SK-N-SH treated with all-trans-retinoic acid at 6 μM for 48 hours (cell line): ENCODE results near the gene APOO.

Experiments
- ATAC-seq: fragments of 200-7000 bp; cut with Tn5 transposase; 3 replicates; pipeline ENCODE4 v1.9.1; 2020; ENCODE audit warnings: mild to moderate bottlenecking, moderate library complexity
- CSDC2 ChIP-seq: fragments of 250-450 bp; sonication (Bioruptor Pico); IDR thresholded peaks from 2 replicates; pipeline ENCODE4 v1.5.0; 2020; ENCODE audit warnings: mild to moderate bottlenecking, moderate library complexity
- ESRRG ChIP-seq: fragments of 250-450 bp; sonication (Bioruptor Pico); IDR thresholded peaks from 2 replicates; pipeline ENCODE4 v1.6.1; 2021; ENCODE audit warnings: mild to moderate bottlenecking
- GLIS3 ChIP-seq: fragments of 250-450 bp; sonication (Bioruptor Pico); IDR thresholded peaks from 2 replicates; pipeline ENCODE4 v1.5.0; 2020; ENCODE audit warnings: mild to moderate bottlenecking, moderate library complexity
- ISL1 ChIP-seq: fragments of 250-450 bp; sonication (Bioruptor Pico); IDR thresholded peaks from 2 replicates; pipeline ENCODE4 v2.1.2; 2022; ENCODE audit warnings: mild to moderate bottlenecking, moderate library complexity
- OSR1 ChIP-seq: fragments of 250-450 bp; sonication (Bioruptor Pico); IDR thresholded peaks from 2 replicates; pipeline ENCODE4 v1.8.0; 2022; ENCODE audit warnings: moderate library complexity, mild to moderate bottlenecking, inconsistent platforms
- PPARA ChIP-seq: fragments of 250-450 bp; sonication (Bioruptor Pico); IDR thresholded peaks from 2 replicates; pipeline ENCODE4 v1.5.0; 2020; ENCODE audit warnings: mild to moderate bottlenecking, borderline replicate concordance
- SNAI2 ChIP-seq: fragments of 250-450 bp; sonication (Bioruptor Pico); IDR thresholded peaks from 2 replicates; pipeline ENCODE4 v1.5.0; 2020; ENCODE audit warnings: mild to moderate bottlenecking, moderate library complexity
- TCF4 ChIP-seq: fragments of 250-450 bp; sonication (Bioruptor Pico); IDR thresholded peaks from 2 replicates; pipeline ENCODE4 v1.8.0; 2021; ENCODE audit warnings: mild to moderate bottlenecking, moderate library complexity, borderline replicate concordance
- TOX ChIP-seq: fragments of 250-450 bp; sonication (Bioruptor Pico); IDR thresholded peaks from 2 replicates; pipeline ENCODE4 v1.8.0; 2021; ENCODE audit warnings: mild to moderate bottlenecking, moderate library complexity, borderline replicate concordance
- ZC3H10 ChIP-seq: fragments of 250-450 bp; sonication (Bioruptor Pico); IDR thresholded peaks from 2 replicates; pipeline ENCODE4 v1.5.1; 2021; ENCODE audit warnings: mild to moderate bottlenecking, moderate library complexity
- ZFP3 ChIP-seq: fragments of 250-450 bp; sonication (Bioruptor Pico); IDR thresholded peaks from 2 replicates; pipeline ENCODE4 v1.5.0; 2020; ENCODE audit warnings: mild to moderate bottlenecking, moderate library complexity
- ZFP30 ChIP-seq: fragments of 450-650 bp; formaldehyde crosslinking; IDR thresholded peaks from 2 replicates; pipeline ENCODE4 v1.5.0; 2022; ENCODE audit warnings: mild to moderate bottlenecking, moderate library complexity
- ZNF565 ChIP-seq: fragments of 450-650 bp; formaldehyde crosslinking; conservative IDR thresholded peaks from 2 replicates; pipeline ENCODE4 v1.5.0; 2020; ENCODE audit warnings: low read depth, mild to moderate bottlenecking, moderate library complexity
- ZNF70 ChIP-seq: fragments of 450-650 bp; formaldehyde crosslinking; IDR thresholded peaks from 2 replicates; pipeline ENCODE4 v1.5.0; 2020; ENCODE audit warnings: mild to moderate bottlenecking, moderate library complexity
- ZNF8 ChIP-seq: fragments of 450-650 bp; formaldehyde crosslinking; IDR thresholded peaks from 2 replicates; pipeline ENCODE4 v1.5.0; 2020; ENCODE audit warnings: mild to moderate bottlenecking, moderate library complexity
- TF ChIP-seq, protein P1 (sequence below): fragments of 250-450 bp; sonication (Bioruptor Pico); IDR thresholded peaks from 2 replicates; pipeline ENCODE4 v1.8.0; 2021; ENCODE audit warnings: low read depth, mild to moderate bottlenecking, moderate library complexity, borderline replicate concordance
- TF ChIP-seq, protein P2 (sequence below): fragments of 250-450 bp; sonication (Bioruptor Pico); IDR thresholded peaks from 2 replicates; pipeline ENCODE4 v1.5.0; 2020; ENCODE audit warnings: mild to moderate bottlenecking, moderate library complexity
- TF ChIP-seq, protein P3 (sequence below): fragments of 250-450 bp; sonication (Bioruptor Pico); IDR thresholded peaks from 2 replicates; pipeline ENCODE4 v1.5.1; 2021; ENCODE audit warnings: mild to moderate bottlenecking, moderate library complexity
- TF ChIP-seq, protein P4 (sequence below): fragments of 250-450 bp; sonication (Bioruptor Pico); IDR thresholded peaks from 2 replicates; pipeline ENCODE4 v1.8.0; 2020; ENCODE audit warnings: mild to moderate bottlenecking, moderate library complexity, borderline replicate concordance

Gene APOO

DNA sequence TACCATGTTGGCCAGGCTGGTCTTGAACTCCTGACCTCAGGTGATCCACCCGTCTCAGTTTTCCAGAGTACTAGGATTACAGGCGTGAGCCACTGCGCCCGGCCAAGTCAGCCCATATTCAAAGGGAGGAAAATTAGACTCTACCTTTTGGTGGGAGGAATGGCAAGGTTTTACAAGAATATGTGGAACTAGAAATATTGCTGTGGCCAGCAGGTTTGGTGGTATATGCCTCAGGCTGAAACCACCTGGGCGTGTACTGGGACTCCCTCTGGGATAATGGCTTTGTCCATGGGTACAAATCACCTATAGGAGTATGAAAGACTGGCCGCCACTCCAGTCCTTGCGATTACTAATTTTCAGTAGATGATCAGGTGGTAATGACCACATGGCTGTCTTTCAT is 92.4 kb downstream of the APOO start:
- TF ChIP-seq ISL1 (CRISPR knock-in tag) = no peak
- TF ChIP-seq ZFP30 (CRISPR knock-in tag) = no peak
- no peak for TF ChIP-seq ZNF565 (CRISPR knock-in tag)
- TF ChIP-seq GLIS3 (CRISPR knock-in tag) = no peak
- TF ChIP-seq, protein P1, sequence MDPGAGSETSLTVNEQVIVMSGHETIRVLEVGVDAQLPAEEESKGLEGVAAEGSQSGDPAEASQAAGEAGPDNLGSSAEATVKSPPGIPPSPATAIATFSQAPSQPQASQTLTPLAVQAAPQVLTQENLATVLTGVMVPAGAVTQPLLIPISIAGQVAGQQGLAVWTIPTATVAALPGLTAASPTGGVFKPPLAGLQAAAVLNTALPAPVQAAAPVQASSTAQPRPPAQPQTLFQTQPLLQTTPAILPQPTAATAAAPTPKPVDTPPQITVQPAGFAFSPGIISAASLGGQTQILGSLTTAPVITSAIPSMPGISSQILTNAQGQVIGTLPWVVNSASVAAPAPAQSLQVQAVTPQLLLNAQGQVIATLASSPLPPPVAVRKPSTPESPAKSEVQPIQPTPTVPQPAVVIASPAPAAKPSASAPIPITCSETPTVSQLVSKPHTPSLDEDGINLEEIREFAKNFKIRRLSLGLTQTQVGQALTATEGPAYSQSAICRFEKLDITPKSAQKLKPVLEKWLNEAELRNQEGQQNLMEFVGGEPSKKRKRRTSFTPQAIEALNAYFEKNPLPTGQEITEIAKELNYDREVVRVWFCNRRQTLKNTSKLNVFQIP (CRISPR knock-in tag) = no peak
- TF ChIP-seq TCF4 (CRISPR knock-in tag) = no peak
- TF ChIP-seq, protein P2, sequence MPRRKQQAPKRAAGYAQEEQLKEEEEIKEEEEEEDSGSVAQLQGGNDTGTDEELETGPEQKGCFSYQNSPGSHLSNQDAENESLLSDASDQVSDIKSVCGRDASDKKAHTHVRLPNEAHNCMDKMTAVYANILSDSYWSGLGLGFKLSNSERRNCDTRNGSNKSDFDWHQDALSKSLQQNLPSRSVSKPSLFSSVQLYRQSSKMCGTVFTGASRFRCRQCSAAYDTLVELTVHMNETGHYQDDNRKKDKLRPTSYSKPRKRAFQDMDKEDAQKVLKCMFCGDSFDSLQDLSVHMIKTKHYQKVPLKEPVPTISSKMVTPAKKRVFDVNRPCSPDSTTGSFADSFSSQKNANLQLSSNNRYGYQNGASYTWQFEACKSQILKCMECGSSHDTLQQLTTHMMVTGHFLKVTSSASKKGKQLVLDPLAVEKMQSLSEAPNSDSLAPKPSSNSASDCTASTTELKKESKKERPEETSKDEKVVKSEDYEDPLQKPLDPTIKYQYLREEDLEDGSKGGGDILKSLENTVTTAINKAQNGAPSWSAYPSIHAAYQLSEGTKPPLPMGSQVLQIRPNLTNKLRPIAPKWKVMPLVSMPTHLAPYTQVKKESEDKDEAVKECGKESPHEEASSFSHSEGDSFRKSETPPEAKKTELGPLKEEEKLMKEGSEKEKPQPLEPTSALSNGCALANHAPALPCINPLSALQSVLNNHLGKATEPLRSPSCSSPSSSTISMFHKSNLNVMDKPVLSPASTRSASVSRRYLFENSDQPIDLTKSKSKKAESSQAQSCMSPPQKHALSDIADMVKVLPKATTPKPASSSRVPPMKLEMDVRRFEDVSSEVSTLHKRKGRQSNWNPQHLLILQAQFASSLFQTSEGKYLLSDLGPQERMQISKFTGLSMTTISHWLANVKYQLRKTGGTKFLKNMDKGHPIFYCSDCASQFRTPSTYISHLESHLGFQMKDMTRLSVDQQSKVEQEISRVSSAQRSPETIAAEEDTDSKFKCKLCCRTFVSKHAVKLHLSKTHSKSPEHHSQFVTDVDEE = no peak
- no peak for TF ChIP-seq TOX (CRISPR knock-in tag)
- TF ChIP-seq ZFP3 (CRISPR knock-in tag) = no peak
- no peak for TF ChIP-seq OSR1 (CRISPR knock-in tag)
- TF ChIP-seq CSDC2 = no peak
- TF ChIP-seq, protein P3, sequence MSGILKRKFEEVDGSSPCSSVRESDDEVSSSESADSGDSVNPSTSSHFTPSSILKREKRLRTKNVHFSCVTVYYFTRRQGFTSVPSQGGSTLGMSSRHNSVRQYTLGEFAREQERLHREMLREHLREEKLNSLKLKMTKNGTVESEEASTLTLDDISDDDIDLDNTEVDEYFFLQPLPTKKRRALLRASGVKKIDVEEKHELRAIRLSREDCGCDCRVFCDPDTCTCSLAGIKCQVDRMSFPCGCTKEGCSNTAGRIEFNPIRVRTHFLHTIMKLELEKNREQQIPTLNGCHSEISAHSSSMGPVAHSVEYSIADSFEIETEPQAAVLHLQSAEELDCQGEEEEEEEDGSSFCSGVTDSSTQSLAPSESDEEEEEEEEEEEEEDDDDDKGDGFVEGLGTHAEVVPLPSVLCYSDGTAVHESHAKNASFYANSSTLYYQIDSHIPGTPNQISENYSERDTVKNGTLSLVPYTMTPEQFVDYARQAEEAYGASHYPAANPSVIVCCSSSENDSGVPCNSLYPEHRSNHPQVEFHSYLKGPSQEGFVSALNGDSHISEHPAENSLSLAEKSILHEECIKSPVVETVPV (CRISPR knock-in tag) = no peak
- no peak for TF ChIP-seq ZNF70 (CRISPR knock-in tag)
- no peak for TF ChIP-seq ESRRG (CRISPR knock-in tag)
- no peak for ATAC-seq

DNA sequence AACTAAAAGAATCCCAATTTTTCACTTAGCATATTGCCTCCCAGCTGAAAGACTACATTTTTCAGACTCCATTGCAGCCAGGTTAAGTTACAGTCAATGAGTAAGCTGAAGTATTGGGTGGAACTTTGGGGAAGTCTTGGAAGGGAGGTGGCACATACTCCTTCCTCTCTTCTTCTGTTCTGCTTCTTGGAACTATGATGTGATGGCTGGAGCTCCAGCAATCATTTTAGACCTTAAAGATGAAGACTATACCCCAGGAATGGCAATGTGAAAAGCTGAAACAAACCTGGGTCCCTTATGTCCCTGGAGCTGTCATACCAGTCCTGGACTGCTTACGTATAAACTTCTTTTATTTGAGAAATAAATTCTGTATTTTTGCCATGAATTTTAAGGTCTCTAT is 93.9 kb downstream of the APOO start:
- no peak for ATAC-seq
- TF ChIP-seq ZNF8 (CRISPR knock-in tag) (no peak), TCF4 (CRISPR knock-in tag) (no peak), GLIS3 (CRISPR knock-in tag) (no peak), CSDC2 (no peak), ZC3H10 (CRISPR knock-in tag) (no peak), ESRRG (CRISPR knock-in tag) (no peak), ZNF565 (CRISPR knock-in tag) (no peak), ZNF70 (CRISPR knock-in tag) (no peak), PPARA (CRISPR knock-in tag) (no peak), TOX (CRISPR knock-in tag) (no peak), ISL1 (CRISPR knock-in tag) (no peak), SNAI2 (CRISPR knock-in tag) (no peak)
- TF ChIP-seq, protein P4, sequence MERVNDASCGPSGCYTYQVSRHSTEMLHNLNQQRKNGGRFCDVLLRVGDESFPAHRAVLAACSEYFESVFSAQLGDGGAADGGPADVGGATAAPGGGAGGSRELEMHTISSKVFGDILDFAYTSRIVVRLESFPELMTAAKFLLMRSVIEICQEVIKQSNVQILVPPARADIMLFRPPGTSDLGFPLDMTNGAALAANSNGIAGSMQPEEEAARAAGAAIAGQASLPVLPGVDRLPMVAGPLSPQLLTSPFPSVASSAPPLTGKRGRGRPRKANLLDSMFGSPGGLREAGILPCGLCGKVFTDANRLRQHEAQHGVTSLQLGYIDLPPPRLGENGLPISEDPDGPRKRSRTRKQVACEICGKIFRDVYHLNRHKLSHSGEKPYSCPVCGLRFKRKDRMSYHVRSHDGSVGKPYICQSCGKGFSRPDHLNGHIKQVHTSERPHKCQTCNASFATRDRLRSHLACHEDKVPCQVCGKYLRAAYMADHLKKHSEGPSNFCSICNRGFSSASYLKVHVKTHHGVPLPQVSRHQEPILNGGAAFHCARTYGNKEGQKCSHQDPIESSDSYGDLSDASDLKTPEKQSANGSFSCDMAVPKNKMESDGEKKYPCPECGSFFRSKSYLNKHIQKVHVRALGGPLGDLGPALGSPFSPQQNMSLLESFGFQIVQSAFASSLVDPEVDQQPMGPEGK (CRISPR knock-in tag) = no peak
- TF ChIP-seq, protein P3 (CRISPR knock-in tag) = no peak
- TF ChIP-seq, protein P1 (CRISPR knock-in tag) = no peak
